Hepatocyte (in vitro differentiated cells): Measurements from ENCODE around the gene NOC3L. TPM values are rescaled to one million over a fixed set of nuclear protein-coding genes. Genes with fewer than 3 reads are reported as not detected.
"Not testable (repeated sequence)": the region's sequence is repeated elsewhere in the genome, so short reads cannot be mapped to it uniquely, and the experiment has no call there.

ENCODE experiments used
- DNase-seq: peaks from one replicate; pipeline ENCODE4 v3.0.0-alpha.2; 2016; ENCODE audit warnings: low spot score
- H2AFZ ChIP-seq: fragments of 200-600 bp; sonication (generic); 2 replicates; pipeline ENCODE4 v1.6.0; 2016; ENCODE audit warnings: antibody characterized with exemption, mild to moderate bottlenecking
- H3K27ac ChIP-seq: fragments of 200-600 bp; sonication (generic); 2 replicates; pipeline ENCODE4 v1.5.1; 2016; ENCODE audit warnings: mild to moderate bottlenecking
- H3K27me3 ChIP-seq: fragments of 200-600 bp; sonication (generic); 2 replicates; pipeline ENCODE4 v1.6.1; 2016
- H3K36me3 ChIP-seq: fragments of 200-600 bp; sonication (generic); replicated peaks from 2 replicates; pipeline ENCODE4 v1.5.1; 2016; ENCODE audit warnings: low read depth; ENCODE audit not compliant: insufficient read depth
- H3K4me1 ChIP-seq: fragments of 200-600 bp; sonication (generic); 2 replicates; pipeline ENCODE4 v1.5.1; 2016; ENCODE audit warnings: mild to moderate bottlenecking, moderate library complexity; ENCODE audit not compliant: insufficient read depth
- H3K4me2 ChIP-seq: fragments of 200-600 bp; sonication (generic); 2 replicates; pipeline ENCODE4 v1.6.0; 2016
- H3K4me3 ChIP-seq: fragments of 200-600 bp; sonication (generic); 2 replicates; pipeline ENCODE4 v1.5.1; 2016; ENCODE audit warnings: mild to moderate bottlenecking
- H3K79me2 ChIP-seq: fragments of 200-600 bp; sonication (generic); 2 replicates; pipeline ENCODE4 v1.6.0; 2017; ENCODE audit warnings: mild to moderate bottlenecking
- H3K9me2 ChIP-seq: fragments of 200-600 bp; sonication (generic); replicated peaks from 2 replicates; pipeline ENCODE4 v1.6.0; 2017; ENCODE audit warnings: mild to moderate bottlenecking; ENCODE audit not compliant: insufficient read depth
- H3K9me3 ChIP-seq: fragments of 200-600 bp; sonication (generic); 2 replicates; pipeline ENCODE4 v1.5.1; 2016; ENCODE audit warnings: low read depth, mild to moderate bottlenecking
- H4K20me1 ChIP-seq: fragments of 200-600 bp; sonication (generic); 2 replicates; pipeline ENCODE4 v1.6.0; 2016; ENCODE audit warnings: mild to moderate bottlenecking; ENCODE audit not compliant: insufficient read depth, poor library complexity, severe bottlenecking
- EZH2 ChIP-seq: fragments of 200-600 bp; sonication (generic); IDR thresholded peaks from 2 replicates; pipeline ENCODE4 v1.6.1; 2016; ENCODE audit warnings: antibody characterized with exemption, mild to moderate bottlenecking, borderline replicate concordance
- EZH2phosphoT487 ChIP-seq: fragments of 200-600 bp; sonication (generic); IDR thresholded peaks from one replicate; pipeline ENCODE4 v1.6.1; 2018; ENCODE audit warnings: antibody characterized with exemption, mild to moderate bottlenecking, low read depth, moderate library complexity; ENCODE audit not compliant: unreplicated experiment, severe bottlenecking
- WGBS: methylation state at CpG from one replicate; pipeline ENCODE4 v1.1.6; 2016; ENCODE audit warnings: low lambda C conversion rate; ENCODE audit errors: missing lambda C conversion rate; 5-methylcytosine and 5-hydroxymethylcytosine counted together
- polyA plus RNA-seq: library from polyadenylated mRNA; unstranded; fragments of >200 nt; fragmentation: Nextera tagmentation; extraction: Ambion mirVana; gene quantifications from 2 replicates; pipeline ENCODE4 v1.2.1, GENCODE V29; 2016
- total RNA-seq: library from RNA; depleted of rRNA; stranded (reverse); fragments of >200 nt; gene quantifications from 2 replicates; pipeline ENCODE4 v1.2.3, GENCODE V29; 2014
- TF ChIP-seq, protein P1 (sequence below): fragments of 200-600 bp; sonication (generic); IDR thresholded peaks from 2 replicates; pipeline ENCODE4 v1.5.1; 2016; ENCODE audit warnings: antibody characterized with exemption, mild to moderate bottlenecking; ENCODE audit not compliant: poor library complexity

Gene NOC3L
- total and polyA plus RNA-seq, 2 experiments from 2014 or later: 9.4 to 20.5 TPM

- DNase-seq: no peak
- H3K9me2 ChIP-seq: no peaks in the 10 kb centered on the region
- no peaks in the 10 kb centered on the region for H3K9me3 ChIP-seq
- WGBS: 98% methylated on average over 3 of the region's 3 CpGs
- H3K79me2 ChIP-seq: peaks cover 24% of the 10 kb centered on the region
- no peaks in the 10 kb centered on the region for H3K27me3 ChIP-seq
- H3K4me1 ChIP-seq: peaks cover 11% of the 10 kb centered on the region
- H3K27ac ChIP-seq: no peak overlapping the region
- no peaks in the 10 kb centered on the region for H3K36me3 ChIP-seq
- no peaks in the 10 kb centered on the region for H4K20me1 ChIP-seq
- no peak overlapping the region for H2AFZ ChIP-seq
- H3K4me3 ChIP-seq: no peak overlapping the region
- TF ChIP-seq, protein P1, sequence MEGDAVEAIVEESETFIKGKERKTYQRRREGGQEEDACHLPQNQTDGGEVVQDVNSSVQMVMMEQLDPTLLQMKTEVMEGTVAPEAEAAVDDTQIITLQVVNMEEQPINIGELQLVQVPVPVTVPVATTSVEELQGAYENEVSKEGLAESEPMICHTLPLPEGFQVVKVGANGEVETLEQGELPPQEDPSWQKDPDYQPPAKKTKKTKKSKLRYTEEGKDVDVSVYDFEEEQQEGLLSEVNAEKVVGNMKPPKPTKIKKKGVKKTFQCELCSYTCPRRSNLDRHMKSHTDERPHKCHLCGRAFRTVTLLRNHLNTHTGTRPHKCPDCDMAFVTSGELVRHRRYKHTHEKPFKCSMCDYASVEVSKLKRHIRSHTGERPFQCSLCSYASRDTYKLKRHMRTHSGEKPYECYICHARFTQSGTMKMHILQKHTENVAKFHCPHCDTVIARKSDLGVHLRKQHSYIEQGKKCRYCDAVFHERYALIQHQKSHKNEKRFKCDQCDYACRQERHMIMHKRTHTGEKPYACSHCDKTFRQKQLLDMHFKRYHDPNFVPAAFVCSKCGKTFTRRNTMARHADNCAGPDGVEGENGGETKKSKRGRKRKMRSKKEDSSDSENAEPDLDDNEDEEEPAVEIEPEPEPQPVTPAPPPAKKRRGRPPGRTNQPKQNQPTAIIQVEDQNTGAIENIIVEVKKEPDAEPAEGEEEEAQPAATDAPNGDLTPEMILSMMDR: no peak
- TF ChIP-seq EZH2phosphoT487 (no peak), EZH2 (no peak)
- no peak overlapping the region for H3K4me2 ChIP-seq
Observed at GRCh38 chr10:94357193-94357592, 5.5 kb downstream of the NOC3L start.

GRCh38 chr10:94355841-94356240, 6.9 kb downstream of the NOC3L start:
- no peak for DNase-seq
- 95% methylated on average over 2 of the region's 2 CpGs for WGBS

DNA sequence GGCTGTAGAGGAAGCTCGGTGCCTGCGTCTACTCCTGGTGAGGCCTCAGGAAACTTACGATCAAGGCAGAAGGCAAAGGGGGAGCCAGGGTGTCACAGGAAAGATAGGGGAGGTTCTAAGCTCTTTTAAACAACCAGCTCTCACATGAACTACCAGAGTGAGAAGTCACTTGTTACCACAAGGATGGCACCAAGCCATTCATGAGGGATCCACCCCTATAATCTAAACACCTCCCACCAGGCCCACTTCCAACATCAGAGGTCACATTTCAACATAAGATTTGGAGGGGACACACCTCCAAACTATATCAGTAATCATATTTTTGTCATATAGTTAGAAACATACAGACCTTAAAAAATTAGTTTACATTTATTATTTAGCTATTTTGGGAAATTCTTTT, 9.4 kb downstream of the NOC3L start:
- 93% methylated on average over 3 of the region's 3 CpGs for WGBS
- Histone ChIP-seq H3K4me3 (no peak overlapping the region), H3K36me3 (no peaks in the 10 kb centered on the region), H3K9me2 (no peaks in the 10 kb centered on the region), H3K4me1 (no peaks in the 10 kb centered on the region), H3K27ac (no peak overlapping the region), H3K79me2 (no peaks in the 10 kb centered on the region), H3K4me2 (no peak overlapping the region), H2AFZ (no peak overlapping the region), H4K20me1 (no peaks in the 10 kb centered on the region), H3K9me3 (no peaks in the 10 kb centered on the region), H3K27me3 (no peaks in the 10 kb centered on the region)
- no peak for DNase-seq
- TF ChIP-seq EZH2 (no peak), EZH2phosphoT487 (no peak)
- TF ChIP-seq, protein P1: no peak

More at GRCh38 chr10:94355841-94356240, 6.9 kb downstream of the NOC3L start:
- TF ChIP-seq EZH2phosphoT487 (no peak), EZH2 (no peak)
- TF ChIP-seq, protein P1: no peak
- H3K27ac ChIP-seq: no peak overlapping the region
- no peaks in the 10 kb centered on the region for H3K36me3 ChIP-seq
- no peaks in the 10 kb centered on the region for H3K9me2 ChIP-seq
- no peak overlapping the region for H2AFZ ChIP-seq
- H3K4me3 ChIP-seq: no peak overlapping the region
- no peaks in the 10 kb centered on the region for H3K9me3 ChIP-seq
- H3K4me1 ChIP-seq: peaks cover under 1% of the 10 kb centered on the region
- H3K4me2 ChIP-seq: no peak overlapping the region
- no peaks in the 10 kb centered on the region for H4K20me1 ChIP-seq
- H3K27me3 ChIP-seq: no peaks in the 10 kb centered on the region
- H3K79me2 ChIP-seq: peaks cover 13% of the 10 kb centered on the region

- DNase-seq: no peak
- Histone ChIP-seq H3K4me2 (no peak overlapping the region), H3K36me3 (no peaks in the 10 kb centered on the region), H4K20me1 (no peaks in the 10 kb centered on the region), H2AFZ (no peak overlapping the region), H3K79me2 (no peaks in the 10 kb centered on the region), H3K4me3 (no peak overlapping the region), H3K9me2 (no peaks in the 10 kb centered on the region), H3K4me1 (no peaks in the 10 kb centered on the region), H3K9me3 (no peaks in the 10 kb centered on the region), H3K27me3 (no peaks in the 10 kb centered on the region), H3K27ac (no peak overlapping the region)
- TF ChIP-seq, protein P1: no peak
- TF ChIP-seq EZH2 (no peak), EZH2phosphoT487 (no peak)
Observed at GRCh38 chr10:94351089-94351488, 11.7 kb downstream of the NOC3L start.

DNA sequence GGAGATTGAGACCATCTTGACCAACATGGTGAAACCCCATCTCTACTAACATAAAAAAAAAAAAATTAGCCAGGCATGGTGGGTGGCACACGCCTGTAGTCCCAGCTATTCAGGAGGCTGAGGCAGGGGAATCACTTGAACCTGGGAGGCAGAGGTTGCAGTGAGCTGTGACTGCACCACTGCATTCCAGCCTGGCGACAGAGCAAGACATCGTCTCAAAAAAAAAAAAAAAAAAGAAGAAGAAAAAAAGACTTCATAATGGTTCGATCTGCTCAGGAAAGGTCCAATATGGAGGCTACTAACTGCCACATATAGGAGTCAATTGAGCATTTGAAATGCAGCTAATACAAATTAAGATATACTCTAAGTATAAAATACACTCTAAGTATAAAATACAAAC, 12.2 kb downstream of the NOC3L start:
- H3K79me2 ChIP-seq, DNase-seq, H3K9me2 ChIP-seq, H3K4me1 ChIP-seq, H3K4me3 ChIP-seq, H3K36me3 ChIP-seq, H4K20me1 ChIP-seq, H2AFZ ChIP-seq, H3K27me3 ChIP-seq, H3K27ac ChIP-seq, H3K4me2 ChIP-seq, H3K9me3 ChIP-seq: not testable (repeated sequence)
- WGBS: 87% methylated on average over 4 of the region's 4 CpGs
